ACC112 (cell line): Measurements from ENCODE around the gene CHCHD4.

ENCODE experiments used
- H2AFZ ChIP-seq: fragments of 200-600 bp; sonication (generic); one replicate; pipeline ENCODE4 v1.6.0; 2017; ENCODE audit warnings: antibody characterized with exemption, low read length; ENCODE audit not compliant: unreplicated experiment
- H3K27ac ChIP-seq: fragments of 200-600 bp; sonication (generic); 2 replicates; pipeline ENCODE4 v1.5.1; 2014; ENCODE audit warnings: low read depth, mild to moderate bottlenecking, antibody characterized with exemption, low read length, moderate library complexity
- H3K27me3 ChIP-seq: fragments of 200-600 bp; sonication (generic); 2 replicates; pipeline ENCODE4 v1.6.1; 2014; ENCODE audit warnings: mild to moderate bottlenecking, antibody characterized with exemption, low read length, moderate library complexity, mixed read lengths; ENCODE audit not compliant: insufficient read depth
- H3K36me3 ChIP-seq: fragments of 200-600 bp; sonication (generic); 2 replicates; pipeline ENCODE4 v1.6.1; 2016; ENCODE audit warnings: mild to moderate bottlenecking, antibody characterized with exemption, low read length, moderate library complexity, mixed read lengths; ENCODE audit not compliant: insufficient read depth
- H3K4me1 ChIP-seq: fragments of 200-600 bp; sonication (generic); one replicate; pipeline ENCODE4 v1.6.1; 2016; ENCODE audit warnings: low read length, mixed read lengths; ENCODE audit not compliant: insufficient read depth, unreplicated experiment, control insufficient read depth
- H3K4me3 ChIP-seq: fragments of 200-600 bp; sonication (generic); 2 replicates; pipeline ENCODE4 v1.5.1; 2014; ENCODE audit warnings: mild to moderate bottlenecking, low read depth, low read length
- H3K79me2 ChIP-seq: fragments of 200-600 bp; sonication (generic); one replicate; pipeline ENCODE4 v1.6.0; 2016; ENCODE audit warnings: low read length; ENCODE audit not compliant: control insufficient read depth, unreplicated experiment, insufficient read depth

The CHCHD4 gene

DNA sequence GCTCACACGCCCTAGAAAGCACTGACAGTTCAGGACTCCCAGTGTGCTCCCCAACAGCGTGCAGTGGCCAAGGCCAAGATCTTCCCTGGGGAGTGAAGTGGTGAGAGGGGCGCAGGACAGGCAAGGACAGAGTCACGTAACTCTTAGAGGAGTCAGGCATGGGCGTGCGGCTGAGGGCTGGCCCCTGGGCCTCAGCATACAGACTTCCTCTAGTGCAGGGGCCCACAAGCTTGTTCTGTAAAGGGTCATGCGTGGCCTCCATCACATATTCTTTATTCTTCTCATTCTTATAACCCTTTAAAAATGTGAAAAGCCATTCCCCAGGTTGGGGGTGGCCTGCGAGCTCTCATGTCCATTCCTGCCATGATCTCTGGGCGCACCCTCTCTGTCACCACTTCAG is 25.4 kb upstream of the CHCHD4 start:
- H3K4me1 ChIP-seq: peaks cover 11% of the 10 kb centered on the region
- H3K27me3 ChIP-seq: no peaks in the 10 kb centered on the region
- no peaks in the 10 kb centered on the region for H3K79me2 ChIP-seq
- peaks cover 6% of the 10 kb centered on the region; the same call in 1 of the 2 replicates for H3K36me3 ChIP-seq
- H3K4me3 ChIP-seq: no peak overlapping the region
- H2AFZ ChIP-seq: no peak overlapping the region
- H3K27ac ChIP-seq: no peak overlapping the region

DNA sequence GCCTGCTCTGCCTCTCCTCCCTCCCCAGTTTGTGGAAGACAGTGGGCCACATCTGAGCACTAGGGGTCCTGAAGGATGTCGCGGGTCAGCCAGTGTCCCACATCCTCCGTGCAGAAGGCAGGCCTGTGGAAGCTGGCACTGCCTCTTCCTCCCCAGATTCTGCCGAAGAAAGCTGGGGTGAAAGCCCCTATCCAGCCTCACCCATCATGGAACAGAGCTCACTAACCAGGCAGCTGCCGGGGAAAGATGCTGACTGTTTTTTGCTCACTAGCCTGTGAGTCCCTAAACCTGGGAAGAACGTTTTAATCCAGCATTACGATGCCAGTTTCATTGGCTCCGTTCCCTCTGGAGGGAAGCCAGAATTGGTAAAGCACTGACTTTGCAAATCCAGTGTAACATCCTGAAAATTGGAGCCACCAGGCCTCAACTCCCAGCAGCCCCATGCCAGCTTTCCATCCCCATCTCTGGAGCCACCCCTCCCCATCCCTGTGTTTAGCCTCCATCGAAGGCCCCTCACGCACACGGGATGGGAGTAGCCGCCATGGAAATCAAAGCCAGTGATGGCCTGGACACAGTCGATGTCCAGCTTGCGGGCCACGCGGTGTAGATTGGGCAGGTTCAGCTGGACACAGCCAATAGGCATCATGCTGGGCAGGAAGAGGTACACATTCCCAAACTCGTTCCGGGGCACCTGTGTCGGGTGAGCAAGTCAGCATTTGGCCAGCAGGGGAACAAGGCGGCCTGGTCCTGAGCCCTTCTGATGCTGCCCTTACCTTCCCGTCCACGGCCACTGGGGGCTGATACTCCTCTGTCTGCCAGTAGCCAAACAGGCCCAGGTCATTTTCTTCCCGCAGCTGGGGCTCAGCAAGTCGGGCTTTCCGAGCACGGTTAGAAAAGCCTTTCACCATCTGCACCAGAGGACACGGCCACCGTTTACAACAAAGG is 23.6 kb upstream of the CHCHD4 start:
- Histone ChIP-seq H3K4me3 (no peak overlapping the region), H3K36me3 (peaks cover 4% of the 10 kb centered on the region; the same call in 1 of the 2 replicates), H3K27me3 (no peaks in the 10 kb centered on the region), H3K27ac (no peak overlapping the region), H3K4me1 (peaks cover 21% of the 10 kb centered on the region), H2AFZ (no peak overlapping the region), H3K79me2 (no peaks in the 10 kb centered on the region)

DNA sequence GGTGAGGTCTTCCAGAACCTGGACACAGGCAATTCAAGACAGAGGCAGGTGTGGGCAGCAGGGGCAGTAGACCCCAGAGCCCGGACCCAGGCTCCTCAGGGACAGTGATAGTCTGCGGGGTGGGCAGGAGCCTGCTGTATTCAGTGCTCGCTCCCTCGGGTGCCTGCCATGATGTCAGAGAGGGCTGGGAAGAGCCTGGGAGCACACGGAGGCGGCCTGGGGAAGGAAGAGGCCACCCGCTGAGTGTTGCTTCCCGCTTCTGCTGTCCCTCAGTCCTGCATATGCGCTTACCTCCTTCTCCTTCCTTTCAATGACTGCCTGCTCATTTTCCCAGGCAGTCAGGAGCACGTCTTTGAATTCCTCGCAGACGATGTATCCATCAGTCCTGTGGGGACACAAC is 22.9 kb upstream of the CHCHD4 start:
- no peak overlapping the region for H2AFZ ChIP-seq
- H3K4me3 ChIP-seq: no peak overlapping the region
- no peaks in the 10 kb centered on the region for H3K27me3 ChIP-seq
- H3K36me3 ChIP-seq: peaks cover 4% of the 10 kb centered on the region; the same call in 1 of the 2 replicates
- H3K79me2 ChIP-seq: no peaks in the 10 kb centered on the region
- peaks cover 28% of the 10 kb centered on the region for H3K4me1 ChIP-seq
- no peak overlapping the region for H3K27ac ChIP-seq

DNA sequence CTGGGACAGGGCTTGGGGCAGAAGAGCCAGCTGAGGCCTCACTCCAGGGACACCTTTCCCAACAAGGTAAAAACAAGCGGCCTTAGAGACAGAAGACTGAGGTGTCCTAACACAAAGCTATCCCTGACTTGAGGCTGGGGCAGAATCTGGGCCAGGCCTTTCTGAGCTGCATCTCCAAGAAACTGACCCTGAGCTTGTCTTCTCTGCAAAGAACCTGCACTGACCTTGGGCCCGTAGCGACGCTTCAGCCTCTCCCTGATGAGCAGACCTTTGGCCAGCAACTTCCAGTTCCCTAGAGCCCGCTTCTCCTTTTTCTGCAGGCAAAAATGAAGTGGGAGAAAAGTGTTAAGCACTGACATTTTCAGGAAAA is 22.4 kb upstream of the CHCHD4 start:
- no peak overlapping the region for H3K4me3 ChIP-seq
- H3K27ac ChIP-seq: no peak overlapping the region
- H3K36me3 ChIP-seq: peaks cover 4% of the 10 kb centered on the region; the same call in 1 of the 2 replicates
- peaks cover 34% of the 10 kb centered on the region for H3K4me1 ChIP-seq
- H3K27me3 ChIP-seq: no peaks in the 10 kb centered on the region
- no peak overlapping the region for H2AFZ ChIP-seq
- no peaks in the 10 kb centered on the region for H3K79me2 ChIP-seq

DNA sequence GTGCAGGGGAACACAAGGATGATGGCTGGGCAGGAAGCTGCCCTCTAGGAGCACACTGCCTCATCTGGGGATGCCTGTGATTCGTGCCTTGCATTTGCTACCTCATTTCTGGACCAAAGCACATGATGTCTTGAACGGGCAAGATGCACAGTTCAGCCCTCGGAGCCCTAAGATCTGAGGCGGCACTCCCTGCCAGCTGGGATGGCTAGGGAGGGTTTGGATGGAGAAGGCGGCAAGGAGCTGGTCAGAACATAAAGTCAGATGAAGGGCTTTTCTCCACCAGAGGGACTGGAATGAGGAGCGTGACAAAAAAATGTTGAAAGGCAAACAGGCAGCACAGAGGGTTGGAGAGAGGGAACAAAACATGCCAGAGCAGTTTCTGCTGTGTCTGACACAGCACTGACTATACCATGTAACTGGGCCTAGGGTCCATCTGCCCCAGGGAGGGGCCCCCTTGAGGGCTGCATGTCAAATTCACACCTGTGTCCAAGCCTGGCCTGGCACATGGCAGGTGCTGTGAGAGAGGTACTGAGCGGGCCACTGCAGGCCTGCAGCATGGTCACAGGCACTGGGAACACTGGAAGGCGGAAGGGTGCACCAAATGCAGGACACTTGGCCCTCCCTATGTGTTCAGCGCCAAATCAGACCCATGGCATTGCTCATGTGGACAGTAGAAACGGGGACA is 21.9 kb upstream of the CHCHD4 start:
- Histone ChIP-seq H3K79me2 (no peaks in the 10 kb centered on the region), H3K36me3 (peaks cover 4% of the 10 kb centered on the region; the same call in 1 of the 2 replicates), H3K4me3 (no peak overlapping the region), H2AFZ (no peak overlapping the region), H3K27me3 (no peaks in the 10 kb centered on the region), H3K4me1 (peaks cover 39% of the 10 kb centered on the region), H3K27ac (0 out of 2 replicates have a peak overlapping the region, but pooled peaks have one; percentile 100)

DNA sequence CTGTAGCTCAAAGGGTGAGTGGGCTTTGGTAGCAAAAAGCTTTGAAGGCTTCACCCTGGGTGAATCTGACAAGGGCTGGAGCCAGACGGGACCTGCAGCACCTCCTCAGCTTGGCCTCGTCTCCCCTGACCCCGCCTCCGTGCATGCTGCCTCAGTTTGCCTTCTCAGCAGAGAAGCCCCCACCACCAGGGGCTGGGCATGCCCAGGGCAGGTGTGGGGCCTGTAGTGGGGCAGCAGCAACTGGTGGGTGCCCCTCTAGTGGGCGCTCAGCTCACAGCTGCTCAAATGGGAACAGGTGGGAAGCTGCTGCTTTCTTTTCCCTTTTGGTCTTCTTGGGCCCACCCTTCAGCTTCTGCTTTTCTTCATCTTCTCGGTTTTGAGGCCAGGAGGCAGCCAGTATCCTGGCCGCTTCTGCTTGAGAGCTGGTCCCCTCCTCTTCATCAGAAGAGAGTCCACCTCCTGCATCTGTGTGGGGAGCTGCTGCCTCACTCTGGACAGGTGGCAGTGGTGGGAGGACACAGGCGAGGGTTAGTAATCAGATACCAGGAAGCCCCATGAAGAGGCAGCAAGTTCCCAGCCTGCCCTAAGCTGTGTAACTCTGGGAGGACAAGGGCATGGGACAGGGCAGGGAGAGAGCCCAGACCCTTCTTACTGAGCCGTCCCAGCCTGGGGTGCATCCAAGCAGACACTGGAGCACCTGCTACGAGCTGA is 21.2 kb upstream of the CHCHD4 start:
- H3K4me3 ChIP-seq: no peak overlapping the region
- no peaks in the 10 kb centered on the region for H3K79me2 ChIP-seq
- peak overlapping the region; percentile 100 for H3K27ac ChIP-seq
- peaks cover 41% of the 10 kb centered on the region for H3K4me1 ChIP-seq
- H2AFZ ChIP-seq: no peak overlapping the region
- peaks cover 4% of the 10 kb centered on the region; the same call in 1 of the 2 replicates for H3K36me3 ChIP-seq
- H3K27me3 ChIP-seq: no peaks in the 10 kb centered on the region

DNA sequence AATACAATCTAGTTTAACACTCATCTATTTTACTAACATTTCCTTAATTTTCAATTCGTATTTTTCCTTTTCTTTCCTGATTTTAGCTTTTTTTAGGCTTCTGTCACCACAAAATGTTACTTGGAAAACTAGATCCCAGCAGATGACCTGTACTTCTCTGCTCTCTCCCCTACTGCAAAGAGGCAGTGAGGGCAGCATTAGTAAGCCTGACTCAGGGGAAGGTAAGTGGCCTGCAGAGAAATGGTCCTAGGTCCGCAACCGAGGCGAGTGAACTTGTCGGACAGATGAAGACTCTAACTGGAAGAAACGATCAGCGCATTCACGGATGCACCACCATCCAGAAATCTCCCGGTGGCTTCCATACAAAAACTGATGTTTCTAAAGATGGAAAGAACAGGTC is 20.6 kb upstream of the CHCHD4 start:
- Histone ChIP-seq H3K4me3 (peak overlapping the region; percentile 57), H2AFZ (no peak overlapping the region), H3K79me2 (no peaks in the 10 kb centered on the region), H3K36me3 (peaks cover 8% of the 10 kb centered on the region; the same call in 1 of the 2 replicates), H3K27me3 (no peaks in the 10 kb centered on the region), H3K4me1 (peaks cover 43% of the 10 kb centered on the region), H3K27ac (peak overlapping the region; percentile 100)

DNA sequence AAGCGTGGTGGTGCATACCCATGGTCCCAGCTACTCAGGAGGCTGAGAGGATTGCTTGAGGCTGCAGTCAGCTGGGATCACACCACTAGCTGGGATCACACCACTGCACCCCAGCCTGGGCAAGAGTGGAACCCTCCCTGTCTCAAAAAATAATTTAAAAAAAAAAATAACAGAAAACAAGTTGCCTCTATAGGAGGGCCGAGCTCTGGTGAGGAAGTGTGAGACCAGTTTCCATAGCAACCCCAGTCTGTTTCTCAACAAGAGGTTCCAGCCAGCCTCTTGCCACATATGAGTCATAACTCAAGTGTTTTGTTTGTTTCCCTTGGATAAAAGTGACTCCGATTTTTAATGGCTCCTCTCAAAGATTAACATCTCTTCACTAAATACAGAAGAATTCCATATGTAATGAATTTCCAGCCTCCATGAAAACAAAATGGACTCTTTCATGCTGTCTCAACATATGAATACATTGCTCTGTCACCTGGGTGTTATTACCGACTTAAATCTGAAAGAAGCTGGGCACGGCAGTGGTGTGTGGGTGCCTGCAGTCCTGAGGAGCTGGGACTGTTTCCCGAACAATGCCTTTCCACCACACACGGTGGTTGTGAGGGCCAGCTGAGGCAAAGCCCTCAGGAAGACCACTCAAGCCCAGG is 19.9 kb upstream of the CHCHD4 start:
- peaks cover 8% of the 10 kb centered on the region; the same call in 1 of the 2 replicates for H3K36me3 ChIP-seq
- no peaks in the 10 kb centered on the region for H3K27me3 ChIP-seq
- no peaks in the 10 kb centered on the region for H3K79me2 ChIP-seq
- peak overlapping the region; percentile 100 for H3K27ac ChIP-seq
- H2AFZ ChIP-seq: no peak overlapping the region
- peak overlapping the region; percentile 57 for H3K4me3 ChIP-seq
- peaks cover 43% of the 10 kb centered on the region for H3K4me1 ChIP-seq

DNA sequence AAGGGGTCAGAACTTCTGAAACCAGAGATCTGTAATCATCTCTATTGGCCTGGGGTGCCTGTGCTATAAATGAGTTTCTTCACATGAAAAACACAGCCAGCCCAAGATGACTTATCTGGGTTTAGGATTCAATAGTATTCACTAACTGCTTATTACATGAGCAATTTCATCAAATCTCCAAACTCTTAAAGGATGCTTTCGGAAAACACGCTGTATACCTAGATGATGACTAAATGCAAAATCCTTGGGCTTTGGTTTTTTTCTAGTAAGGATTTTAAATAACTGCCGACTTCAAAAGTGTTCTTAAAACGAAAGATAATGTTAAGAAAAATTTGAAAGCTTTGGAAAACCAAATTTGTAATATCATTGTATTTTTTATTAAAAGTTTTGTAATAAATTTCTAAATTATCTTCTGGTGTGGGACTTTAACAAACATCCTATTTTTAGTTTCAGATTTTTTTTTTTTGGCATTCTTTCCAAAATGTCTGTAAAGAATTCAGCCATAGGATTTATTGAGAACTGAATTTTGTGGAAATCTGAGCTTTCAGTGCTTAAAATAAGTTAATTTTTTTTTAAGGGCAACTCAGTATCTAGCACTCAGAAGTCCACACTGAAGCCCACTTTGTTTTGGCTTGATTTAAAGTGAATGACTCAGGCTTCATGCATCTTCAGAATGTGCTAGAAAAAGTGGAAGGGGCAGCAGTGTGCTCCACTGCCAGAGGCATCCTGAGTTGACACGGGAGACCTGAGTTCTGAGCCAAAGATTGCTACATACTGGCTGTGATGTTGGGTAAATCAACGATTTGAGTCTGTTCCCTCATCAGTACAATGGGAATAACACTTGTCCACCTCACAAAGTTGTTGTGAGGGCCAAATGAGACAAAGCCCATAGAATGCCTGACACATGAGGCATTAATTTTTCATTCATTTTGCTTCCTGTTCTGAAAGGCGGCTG is 18.9 kb upstream of the CHCHD4 start:
- Histone ChIP-seq H3K4me1 (peaks cover 43% of the 10 kb centered on the region), H2AFZ (peak overlapping the region; percentile 17), H3K27ac (peak overlapping the region; percentile 100), H3K79me2 (no peaks in the 10 kb centered on the region), H3K27me3 (no peaks in the 10 kb centered on the region), H3K36me3 (peaks cover 11% of the 10 kb centered on the region; the same call in 1 of the 2 replicates), H3K4me3 (peak overlapping the region; percentile 47)
